SK-N-SH (cell line): ENCODE data around the gene GAB2. TPM values are rescaled to one million over a fixed set of nuclear protein-coding genes. Genes with fewer than 3 reads are reported as not detected.
A peak's percentile ranks its signal among the peaks of the same experiment; 100 is the strongest.

Source experiments
- CTCF ChIA-PET: fragments of 300-600, 350-600 bp; formaldehyde crosslinking; extraction: SDS; loops from one replicate; lab custom pipeline; 2021; lab: Yijun Ruan, JAX
- POLR2A ChIA-PET: fragments of 350-600 bp; sonication (Branson Sonifier 250); formaldehyde crosslinking; extraction: SDS; loops from one replicate; lab custom pipeline; 2020; ENCODE audit warnings: antibody characterized with exemption, inconsistent platforms; lab: Yijun Ruan, JAX
- DNase-seq: peaks from one replicate; pipeline ENCODE4 v3.0.0; 2012
- H2AFZ ChIP-seq: fragments of 200-600 bp; sonication (generic); 2 replicates; pipeline ENCODE4 v1.8.1; 2016; ENCODE audit warnings: antibody characterized with exemption, mild to moderate bottlenecking, low read depth
- H3F3A ChIP-seq: fragments of 200-600 bp; sonication (generic); replicated peaks from 2 replicates; pipeline ENCODE3; 2016; ENCODE audit warnings: antibody characterized with exemption, mild to moderate bottlenecking; ENCODE audit not compliant: insufficient read depth
- H3K27ac ChIP-seq, 2 experiments: fragments of 200-500 bp in 1 of 2; fragments of 200-600 bp in 1 of 2; sonication (Bioruptor generic) in 1 of 2; sonication (generic), shearing (Covaris generic) in 1 of 2; 2 replicates each; pipeline versions ENCODE4 v1.5.1 to v1.6.1; 2014 to 2016; ENCODE audit warnings: low read depth in 2 of 2, inconsistent platforms in 1 of 2, low read length in 1 of 2, mild to moderate bottlenecking in 1 of 2, mixed read lengths in 1 of 2
- H3K27me3 ChIP-seq: fragments of 200-600 bp; sonication (generic), shearing (Covaris generic); 2 replicates; pipeline ENCODE4 v1.6.1; 2016; ENCODE audit warnings: mixed run types; ENCODE audit not compliant: insufficient read depth
- H3K36me3 ChIP-seq, 2 experiments: fragments of 200-500 bp in 1 of 2; fragments of 200-600 bp in 1 of 2; sonication (Bioruptor generic) in 1 of 2; sonication (generic) in 1 of 2; replicated peaks in 1 of 2; 2 replicates each; pipeline versions ENCODE3 to v1.5.1; 2014 to 2016; ENCODE audit warnings: low read length in 1 of 2, mild to moderate bottlenecking in 1 of 2; ENCODE audit not compliant: insufficient read depth in 2 of 2, control insufficient read depth in 1 of 2
- H3K4me1 ChIP-seq, 2 experiments: fragments of 200-500 bp in 1 of 2; fragments of 200-600 bp in 1 of 2; sonication (Bioruptor generic) in 1 of 2; sonication (generic), shearing (Covaris generic) in 1 of 2; 2 replicates each; pipeline versions ENCODE4 v1.5.1 to v1.6.1; 2014 to 2016; ENCODE audit warnings: low read depth in 1 of 2, low read length in 1 of 2, mixed run types in 1 of 2; ENCODE audit not compliant: insufficient read depth in 2 of 2, control insufficient read depth in 1 of 2
- H3K4me2 ChIP-seq: fragments of 200-600 bp; sonication (generic), shearing (Covaris generic); 2 replicates; pipeline ENCODE4 v1.6.1; 2017; ENCODE audit warnings: mixed run types
- H3K4me3 ChIP-seq, 2 experiments: fragments of 200-500 bp in 1 of 2; fragments of 200-600 bp in 1 of 2; sonication (Bioruptor generic) in 1 of 2; sonication (generic), shearing (Covaris generic) in 1 of 2; 2 replicates each; pipeline versions ENCODE4 v1.5.1 to v1.8.1; 2014 to 2016; ENCODE audit warnings: low read depth in 2 of 2, inconsistent platforms in 1 of 2, low read length in 1 of 2, mild to moderate bottlenecking in 1 of 2, mixed read lengths in 1 of 2, moderate library complexity in 1 of 2
- H3K79me2 ChIP-seq: fragments of 200-600 bp; sonication (generic); 2 replicates; pipeline ENCODE4 v1.8.1; 2017; ENCODE audit warnings: mild to moderate bottlenecking; ENCODE audit not compliant: insufficient read depth
- H3K9ac ChIP-seq: fragments of 200-600 bp; sonication (generic); 2 replicates; pipeline ENCODE4 v1.6.1; 2017; ENCODE audit warnings: mixed run types
- H3K9me2 ChIP-seq: fragments of 200-600 bp; sonication (generic); 2 replicates; pipeline ENCODE4 v1.6.1; 2017; ENCODE audit warnings: mixed run types
- H3K9me3 ChIP-seq: fragments of 200-600 bp; sonication (generic); 2 replicates; pipeline ENCODE4 v1.6.1; 2017; ENCODE audit warnings: mixed run types, mild to moderate bottlenecking, moderate library complexity
- H4K20me1 ChIP-seq: fragments of 200-600 bp; sonication (generic); 2 replicates; pipeline ENCODE4 v1.6.1; 2017; ENCODE audit warnings: mild to moderate bottlenecking, mixed run types; ENCODE audit not compliant: insufficient read depth
- ELF1 ChIP-seq: IDR thresholded peaks from 2 replicates; pipeline ENCODE4 v1.4.0; 2012
- FOXJ3 ChIP-seq: sonication (generic); formaldehyde crosslinking; IDR thresholded peaks from 2 replicates; pipeline ENCODE4 v1.5.1; 2020; ENCODE audit warnings: mild to moderate bottlenecking, missing genetic modification reagents
- MAX ChIP-seq: IDR thresholded peaks from 2 replicates; pipeline ENCODE4 v1.4.0; 2012; ENCODE audit warnings: low read depth
- NFIC ChIP-seq: IDR thresholded peaks from 2 replicates; pipeline ENCODE4 v1.4.0; 2012; ENCODE audit warnings: borderline replicate concordance
- RAD21 ChIP-seq: IDR thresholded peaks from 2 replicates; pipeline ENCODE4 v1.6.1; 2012; ENCODE audit warnings: mild to moderate bottlenecking, low read length
- RFX5 ChIP-seq: IDR thresholded peaks from 2 replicates; pipeline ENCODE4 v1.6.1; 2012; ENCODE audit warnings: mild to moderate bottlenecking, improper control_type of control experiment, low read length
- RXRA ChIP-seq: IDR thresholded peaks from 2 replicates; pipeline ENCODE4 v1.4.0; 2012; ENCODE audit warnings: low read depth, mild to moderate bottlenecking, borderline replicate concordance
- SIN3A ChIP-seq: IDR thresholded peaks from 2 replicates; pipeline ENCODE4 v1.6.1; 2012; ENCODE audit warnings: low read depth, mild to moderate bottlenecking, low read length, moderate library complexity, borderline replicate concordance
- SMC3 ChIP-seq: IDR thresholded peaks from 2 replicates; pipeline ENCODE4 v1.6.1; 2012; ENCODE audit warnings: low read depth, low read length, improper control_type of control experiment
- USF1 ChIP-seq: IDR thresholded peaks from 2 replicates; pipeline ENCODE4 v1.4.0; 2012; ENCODE audit warnings: low read depth, borderline replicate concordance
- USF2 ChIP-seq: fragments of 150-350 bp; IDR thresholded peaks from 2 replicates; pipeline ENCODE4 v1.6.1; 2017; ENCODE audit warnings: antibody characterized with exemption, low read length, low read depth, borderline replicate concordance
- YY1 ChIP-seq: IDR thresholded peaks from 2 replicates; pipeline ENCODE4 v1.4.0; 2012; ENCODE audit warnings: low read depth, mild to moderate bottlenecking
- WGBS: methylation state at CpG from one replicate; pipeline ENCODE4 v1.1.6; 2017; ENCODE audit warnings: low lambda C conversion rate; 5-methylcytosine and 5-hydroxymethylcytosine counted together
- polyA plus RNA-seq, 3 experiments: library from polyadenylated mRNA; depleted of rRNA; stranded (reverse); fragments of >200 nt; gene quantifications; 2 replicates each; pipeline ENCODE4 v1.2.3, GENCODE V29; 2012
- TF ChIP-seq, protein P1 (sequence below): IDR thresholded peaks from 2 replicates; pipeline ENCODE4 v1.4.0; 2012; ENCODE audit warnings: low read depth, borderline replicate concordance
- TF ChIP-seq, protein P2 (sequence below): fragments of 200-600 bp; sonication (generic); IDR thresholded peaks from 2 replicates; pipeline ENCODE4 v1.6.1; 2017; ENCODE audit warnings: antibody characterized with exemption, mild to moderate bottlenecking, moderate library complexity

Gene GAB2
- polyA plus RNA-seq, 1 of the 3 experiments (the other 2 are of a cell fraction) = 5.6 TPM

DNA sequence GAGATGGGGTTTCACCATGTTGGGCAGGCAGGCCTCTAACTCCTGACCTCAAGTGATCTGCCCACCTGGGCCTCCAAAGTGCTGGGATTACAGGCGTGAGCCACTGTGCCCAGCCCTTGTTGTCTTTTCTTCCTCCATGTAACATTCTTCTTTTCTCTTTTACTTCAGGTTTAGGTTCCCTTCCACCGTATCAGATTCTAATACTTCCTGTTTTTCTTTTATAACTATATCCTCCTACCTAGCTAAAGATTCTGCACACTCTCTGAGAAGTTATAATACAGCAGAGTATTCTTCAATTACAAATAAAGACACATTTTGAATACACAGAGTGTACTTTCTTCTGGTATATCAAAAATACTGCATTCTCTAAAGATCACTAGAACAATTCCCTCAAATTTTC, 33.2 kb upstream of the GAB2 start:
- Histone ChIP-seq H3F3A (no peaks in the 10 kb centered on the region), H4K20me1 (no peaks in the 10 kb centered on the region), H3K9ac (no peak overlapping the region), H3K79me2 (no peaks in the 10 kb centered on the region), H3K4me1 (peaks cover 0 to 12% of the 10 kb centered on the region in 2 experiments; a peak in 2 of 4 replicates)
- CTCF ChIA-PET = no interaction called here
- 99% methylated on average over 2 of the region's 2 CpGs for WGBS
- TF ChIP-seq SIN3A (no peak), USF1 (no peak), RXRA (no peak), SMC3 (no peak), NFIC (no peak), USF2 (no peak), MAX (no peak), RAD21 (no peak), RFX5 (no peak), YY1 (no peak)
- TF ChIP-seq, protein P1, sequence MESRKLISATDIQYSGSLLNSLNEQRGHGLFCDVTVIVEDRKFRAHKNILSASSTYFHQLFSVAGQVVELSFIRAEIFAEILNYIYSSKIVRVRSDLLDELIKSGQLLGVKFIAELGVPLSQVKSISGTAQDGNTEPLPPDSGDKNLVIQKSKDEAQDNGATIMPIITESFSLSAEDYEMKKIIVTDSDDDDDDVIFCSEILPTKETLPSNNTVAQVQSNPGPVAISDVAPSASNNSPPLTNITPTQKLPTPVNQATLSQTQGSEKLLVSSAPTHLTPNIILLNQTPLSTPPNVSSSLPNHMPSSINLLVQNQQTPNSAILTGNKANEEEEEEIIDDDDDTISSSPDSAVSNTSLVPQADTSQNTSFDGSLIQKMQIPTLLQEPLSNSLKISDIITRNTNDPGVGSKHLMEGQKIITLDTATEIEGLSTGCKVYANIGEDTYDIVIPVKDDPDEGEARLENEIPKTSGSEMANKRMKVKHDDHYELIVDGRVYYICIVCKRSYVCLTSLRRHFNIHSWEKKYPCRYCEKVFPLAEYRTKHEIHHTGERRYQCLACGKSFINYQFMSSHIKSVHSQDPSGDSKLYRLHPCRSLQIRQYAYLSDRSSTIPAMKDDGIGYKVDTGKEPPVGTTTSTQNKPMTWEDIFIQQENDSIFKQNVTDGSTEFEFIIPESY = no peak
- TF ChIP-seq, all 33 proteins: peak for 0
- Histone ChIP-seq H3K27ac (peak overlapping the region in 1 of 2 experiments; percentile 29; a peak in 2 of 4 replicates), H3K4me2 (no peak overlapping the region), H3K36me3 (no peaks in the 10 kb centered on the region), H3K4me3 (no peak overlapping the region), H3K9me3 (no peaks in the 10 kb centered on the region), H2AFZ (no peak overlapping the region), H3K9me2 (no peaks in the 10 kb centered on the region), H3K27me3 (no peaks in the 10 kb centered on the region)
- POLR2A ChIA-PET = no interaction called here
- no peak for DNase-seq

DNA sequence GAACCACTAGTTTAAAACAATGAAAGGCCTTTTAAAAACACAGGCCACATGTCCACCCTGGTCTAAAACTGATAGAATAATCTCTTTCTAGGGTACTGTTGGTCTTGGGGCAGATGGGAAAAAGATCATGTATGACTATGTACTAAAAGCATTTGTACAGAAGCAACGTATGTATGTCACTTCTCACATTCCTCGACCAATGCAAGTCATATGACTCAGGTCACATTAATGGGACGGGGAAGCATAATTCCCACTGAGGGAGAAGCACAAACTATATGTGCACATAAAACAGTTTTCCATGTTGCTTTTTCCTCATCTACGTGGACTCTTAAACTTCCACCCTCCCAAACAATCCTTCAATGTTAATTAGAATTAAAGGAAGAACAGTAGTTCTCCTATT, 32.2 kb upstream of the GAB2 start:
- H3K9me2 ChIP-seq = no peaks in the 10 kb centered on the region
- no peak overlapping the region for H3K9ac ChIP-seq
- no peaks in the 10 kb centered on the region for H3K79me2 ChIP-seq
- peaks cover 0 to 9% of the 10 kb centered on the region in 2 experiments; a peak in 2 of 4 replicates for H3K4me1 ChIP-seq
- peak overlapping the region in 1 of 2 experiments; percentile 5; a peak in 1 of 4 replicates for H3K27ac ChIP-seq
- H3F3A ChIP-seq = no peaks in the 10 kb centered on the region
- H2AFZ ChIP-seq = no peak overlapping the region
- CTCF ChIA-PET = no interaction called here
- POLR2A ChIA-PET = no interaction called here
- no peak for DNase-seq
- TF ChIP-seq ELF1 = no peak
- no peak for TF ChIP-seq RXRA
- no peak for TF ChIP-seq SIN3A
- TF ChIP-seq SMC3 = no peak
- TF ChIP-seq, protein P2, sequence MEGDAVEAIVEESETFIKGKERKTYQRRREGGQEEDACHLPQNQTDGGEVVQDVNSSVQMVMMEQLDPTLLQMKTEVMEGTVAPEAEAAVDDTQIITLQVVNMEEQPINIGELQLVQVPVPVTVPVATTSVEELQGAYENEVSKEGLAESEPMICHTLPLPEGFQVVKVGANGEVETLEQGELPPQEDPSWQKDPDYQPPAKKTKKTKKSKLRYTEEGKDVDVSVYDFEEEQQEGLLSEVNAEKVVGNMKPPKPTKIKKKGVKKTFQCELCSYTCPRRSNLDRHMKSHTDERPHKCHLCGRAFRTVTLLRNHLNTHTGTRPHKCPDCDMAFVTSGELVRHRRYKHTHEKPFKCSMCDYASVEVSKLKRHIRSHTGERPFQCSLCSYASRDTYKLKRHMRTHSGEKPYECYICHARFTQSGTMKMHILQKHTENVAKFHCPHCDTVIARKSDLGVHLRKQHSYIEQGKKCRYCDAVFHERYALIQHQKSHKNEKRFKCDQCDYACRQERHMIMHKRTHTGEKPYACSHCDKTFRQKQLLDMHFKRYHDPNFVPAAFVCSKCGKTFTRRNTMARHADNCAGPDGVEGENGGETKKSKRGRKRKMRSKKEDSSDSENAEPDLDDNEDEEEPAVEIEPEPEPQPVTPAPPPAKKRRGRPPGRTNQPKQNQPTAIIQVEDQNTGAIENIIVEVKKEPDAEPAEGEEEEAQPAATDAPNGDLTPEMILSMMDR = no peak
- no peak for TF ChIP-seq FOXJ3 (CRISPR knock-in tag)
- no peak for TF ChIP-seq USF1
- no peaks in the 10 kb centered on the region for H3K27me3 ChIP-seq
- no peak overlapping the region for H3K4me3 ChIP-seq
- H3K9me3 ChIP-seq = no peaks in the 10 kb centered on the region
- no peaks in the 10 kb centered on the region for H3K36me3 ChIP-seq
- no peak overlapping the region for H3K4me2 ChIP-seq
- H4K20me1 ChIP-seq = no peaks in the 10 kb centered on the region
- whole genome bisulfite sequencing = 76% methylated on average over 4 of the region's 4 CpGs
